GM23338 (cell line): ENCODE data around the gene CDHR4. TPM values are rescaled to one million over a fixed set of nuclear protein-coding genes. Genes with fewer than 3 reads are reported as not detected.

ENCODE experiments used
- CREB1 ChIP-seq: fragments of 250-450 bp; sonication (Bioruptor Pico); IDR thresholded peaks from 2 replicates; pipeline ENCODE4 v1.5.0; 2020; ENCODE audit warnings: low read depth, mild to moderate bottlenecking, moderate library complexity
- EZH2phosphoT487 ChIP-seq: fragments of 200-600 bp; sonication (generic); IDR thresholded peaks from one replicate; pipeline ENCODE4 v1.8.1; 2018; ENCODE audit warnings: antibody characterized with exemption; ENCODE audit not compliant: unreplicated experiment
- microRNA-seq: library from miRNA; unstranded; fragments of <30 nt; microRNA quantifications from one replicate; pipeline ENCODE4, GENCODE V29; 2017
- polyA plus RNA-seq: library from polyadenylated mRNA; unstranded; fragments of >200 nt; fragmentation: Nextera tagmentation; extraction: Ambion mirVana; gene quantifications from 2 replicates; pipeline ENCODE4 v1.2.1, GENCODE V29; 2016
- small RNA-seq: library from RNA; depleted of rRNA; stranded (forward); fragments of <200 nt; gene quantifications from one replicate; pipeline ENCODE3, GENCODE V24; 2014; ENCODE audit warnings: low replicate concordance
- total RNA-seq: library from RNA; depleted of rRNA; stranded (reverse); fragments of >200 nt; shearing (Covaris generic); gene quantifications from 2 replicates; pipeline ENCODE4 v1.2.3, GENCODE V29; 2014; rRNA removed
- TF ChIP-seq, protein P1 (sequence below): fragments of 250-450 bp; sonication (Bioruptor Pico); IDR thresholded peaks from 2 replicates; pipeline ENCODE4 v1.5.0; 2020; ENCODE audit warnings: mild to moderate bottlenecking, moderate library complexity

CDHR4 gene
- total and polyA plus RNA-seq, 2 experiments from 2014 or later, result 0.24 to 0.26 TPM

DNA sequence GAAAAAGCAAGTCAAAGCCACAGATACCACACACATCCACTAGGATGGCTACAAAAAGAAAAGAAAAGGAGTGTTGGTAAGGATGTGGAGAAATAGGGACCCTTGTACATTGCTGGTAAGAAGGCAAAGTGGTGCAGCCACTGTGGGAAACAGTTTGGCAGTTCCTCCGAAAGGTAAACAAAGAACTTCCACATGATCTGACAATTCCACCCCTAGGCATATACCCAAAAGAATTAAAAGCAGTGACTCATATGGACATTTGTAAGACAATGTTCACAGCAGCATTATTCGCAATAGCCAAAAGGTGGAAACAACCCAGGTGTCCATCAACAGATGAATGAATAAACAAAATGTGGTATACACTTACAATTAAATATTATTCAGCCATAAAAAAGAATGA lies 53.7 kb downstream of the CDHR4 start (continued):
- TF ChIP-seq, protein P1, sequence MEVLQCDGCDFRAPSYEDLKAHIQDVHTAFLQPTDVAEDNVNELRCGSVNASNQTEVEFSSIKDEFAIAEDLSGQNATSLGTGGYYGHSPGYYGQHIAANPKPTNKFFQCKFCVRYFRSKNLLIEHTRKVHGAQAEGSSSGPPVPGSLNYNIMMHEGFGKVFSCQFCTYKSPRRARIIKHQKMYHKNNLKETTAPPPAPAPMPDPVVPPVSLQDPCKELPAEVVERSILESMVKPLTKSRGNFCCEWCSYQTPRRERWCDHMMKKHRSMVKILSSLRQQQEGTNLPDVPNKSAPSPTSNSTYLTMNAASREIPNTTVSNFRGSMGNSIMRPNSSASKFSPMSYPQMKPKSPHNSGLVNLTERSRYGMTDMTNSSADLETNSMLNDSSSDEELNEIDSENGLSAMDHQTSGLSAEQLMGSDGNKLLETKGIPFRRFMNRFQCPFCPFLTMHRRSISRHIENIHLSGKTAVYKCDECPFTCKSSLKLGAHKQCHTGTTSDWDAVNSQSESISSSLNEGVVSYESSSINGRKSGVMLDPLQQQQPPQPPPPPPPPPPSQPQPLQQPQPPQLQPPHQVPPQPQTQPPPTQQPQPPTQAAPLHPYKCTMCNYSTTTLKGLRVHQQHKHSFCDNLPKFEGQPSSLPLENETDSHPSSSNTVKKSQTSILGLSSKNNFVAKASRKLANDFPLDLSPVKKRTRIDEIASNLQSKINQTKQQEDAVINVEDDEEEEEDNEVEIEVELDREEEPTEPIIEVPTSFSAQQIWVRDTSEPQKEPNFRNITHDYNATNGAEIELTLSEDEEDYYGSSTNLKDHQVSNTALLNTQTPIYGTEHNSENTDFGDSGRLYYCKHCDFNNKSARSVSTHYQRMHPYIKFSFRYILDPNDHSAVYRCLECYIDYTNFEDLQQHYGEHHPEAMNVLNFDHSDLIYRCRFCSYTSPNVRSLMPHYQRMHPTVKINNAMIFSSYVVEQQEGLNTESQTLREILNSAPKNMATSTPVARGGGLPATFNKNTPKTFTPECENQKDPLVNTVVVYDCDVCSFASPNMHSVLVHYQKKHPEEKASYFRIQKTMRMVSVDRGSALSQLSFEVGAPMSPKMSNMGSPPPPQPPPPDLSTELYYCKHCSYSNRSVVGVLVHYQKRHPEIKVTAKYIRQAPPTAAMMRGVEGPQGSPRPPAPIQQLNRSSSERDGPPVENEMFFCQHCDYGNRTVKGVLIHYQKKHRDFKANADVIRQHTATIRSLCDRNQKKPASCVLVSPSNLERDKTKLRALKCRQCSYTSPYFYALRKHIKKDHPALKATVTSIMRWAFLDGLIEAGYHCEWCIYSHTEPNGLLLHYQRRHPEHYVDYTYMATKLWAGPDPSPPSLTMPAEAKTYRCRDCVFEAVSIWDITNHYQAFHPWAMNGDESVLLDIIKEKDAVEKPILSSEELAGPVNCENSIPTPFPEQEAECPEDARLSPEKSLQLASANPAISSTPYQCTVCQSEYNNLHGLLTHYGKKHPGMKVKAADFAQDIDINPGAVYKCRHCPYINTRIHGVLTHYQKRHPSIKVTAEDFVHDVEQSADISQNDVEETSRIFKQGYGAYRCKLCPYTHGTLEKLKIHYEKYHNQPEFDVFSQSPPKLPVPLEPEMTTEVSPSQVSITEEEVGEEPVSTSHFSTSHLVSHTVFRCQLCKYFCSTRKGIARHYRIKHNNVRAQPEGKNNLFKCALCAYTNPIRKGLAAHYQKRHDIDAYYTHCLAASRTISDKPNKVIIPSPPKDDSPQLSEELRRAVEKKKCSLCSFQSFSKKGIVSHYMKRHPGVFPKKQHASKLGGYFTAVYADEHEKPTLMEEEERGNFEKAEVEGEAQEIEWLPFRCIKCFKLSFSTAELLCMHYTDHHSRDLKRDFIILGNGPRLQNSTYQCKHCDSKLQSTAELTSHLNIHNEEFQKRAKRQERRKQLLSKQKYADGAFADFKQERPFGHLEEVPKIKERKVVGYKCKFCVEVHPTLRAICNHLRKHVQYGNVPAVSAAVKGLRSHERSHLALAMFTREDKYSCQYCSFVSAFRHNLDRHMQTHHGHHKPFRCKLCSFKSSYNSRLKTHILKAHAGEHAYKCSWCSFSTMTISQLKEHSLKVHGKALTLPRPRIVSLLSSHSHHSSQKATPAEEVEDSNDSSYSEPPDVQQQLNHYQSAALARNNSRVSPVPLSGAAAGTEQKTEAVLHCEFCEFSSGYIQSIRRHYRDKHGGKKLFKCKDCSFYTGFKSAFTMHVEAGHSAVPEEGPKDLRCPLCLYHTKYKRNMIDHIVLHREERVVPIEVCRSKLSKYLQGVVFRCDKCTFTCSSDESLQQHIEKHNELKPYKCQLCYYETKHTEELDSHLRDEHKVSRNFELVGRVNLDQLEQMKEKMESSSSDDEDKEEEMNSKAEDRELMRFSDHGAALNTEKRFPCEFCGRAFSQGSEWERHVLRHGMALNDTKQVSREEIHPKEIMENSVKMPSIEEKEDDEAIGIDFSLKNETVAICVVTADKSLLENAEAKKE, result no peak
- TF ChIP-seq CREB1, result no peak
- TF ChIP-seq EZH2phosphoT487, result no peak

Small RNA genes within 50 kb of the gene (microRNA-seq; reads per million reads assigned to microRNA genes)
- not detected for gene MIR5193

Small RNA genes within 50 kb of the gene (small RNA-seq; reads per million reads assigned to genes)
- gene COX6CP14, result not detected

Other genes starting within 250 kb of the CDHR4 start
- gene BSN, start 245.4 kb downstream of the CDHR4 start, total RNA-seq, result 5.1 and 5.4 TPM in 2 replicates
- 0.38 and 0.50 TPM in 2 replicates for gene BSN, start 245.4 kb downstream of the CDHR4 start, polyA plus RNA-seq
- 202 and 264 TPM in 2 replicates for gene APEH, start 125.5 kb downstream of the CDHR4 start, total RNA-seq
- gene APEH, start 125.5 kb downstream of the CDHR4 start, polyA plus RNA-seq, result 170 and 178 TPM in 2 replicates
- gene MST1, start 110.4 kb downstream of the CDHR4 start, total RNA-seq, result 8.7 and 11.1 TPM in 2 replicates
- 5.0 and 5.9 TPM in 2 replicates for gene MST1, start 110.4 kb downstream of the CDHR4 start, polyA plus RNA-seq
- 24.4 and 32.5 TPM in 2 replicates for gene RNF123, start 110.3 kb downstream of the CDHR4 start, total RNA-seq
- gene RNF123, start 110.3 kb downstream of the CDHR4 start, polyA plus RNA-seq, result 13.2 and 14.6 TPM in 2 replicates
- 8.2 and 10.4 TPM in 2 replicates for gene AMIGO3, start 80.2 kb downstream of the CDHR4 start, total RNA-seq
- 2.9 and 3.5 TPM in 2 replicates for gene AMIGO3, start 80.2 kb downstream of the CDHR4 start, polyA plus RNA-seq
- 29.4 and 36.1 TPM in 2 replicates for gene GMPPB, start 75.9 kb downstream of the CDHR4 start, total RNA-seq
- gene GMPPB, start 75.9 kb downstream of the CDHR4 start, polyA plus RNA-seq, result 7.8 and 10.2 TPM in 2 replicates
- 35.5 and 38.4 TPM in 2 replicates for gene IP6K1, start 13.3 kb downstream of the CDHR4 start, total RNA-seq
- 8.3 and 10.7 TPM in 2 replicates for gene IP6K1, start 13.3 kb downstream of the CDHR4 start, polyA plus RNA-seq
- 4.0 and 4.9 TPM in 2 replicates for gene INKA1, start 3.4 kb upstream of the CDHR4 start, total RNA-seq
- 3.7 and 5.0 TPM in 2 replicates for gene INKA1, start 3.4 kb upstream of the CDHR4 start, polyA plus RNA-seq
- gene UBA7, start 14.1 kb upstream of the CDHR4 start, total RNA-seq, result 0.14 and 0.50 TPM in 2 replicates
- 0.40 and 0.50 TPM in 2 replicates for gene UBA7, start 14.1 kb upstream of the CDHR4 start, polyA plus RNA-seq
- gene TRAIP, start 56.7 kb upstream of the CDHR4 start, total RNA-seq, result 13.4 and 15.3 TPM in 2 replicates
- 16.6 and 19.5 TPM in 2 replicates for gene TRAIP, start 56.7 kb upstream of the CDHR4 start, polyA plus RNA-seq
- gene CAMKV, start 70.0 kb upstream of the CDHR4 start, total RNA-seq, result 80.1 and 83.0 TPM in 2 replicates
- gene CAMKV, start 70.0 kb upstream of the CDHR4 start, polyA plus RNA-seq, result 32.7 and 38.3 TPM in 2 replicates
- gene MST1R, start 104.0 kb upstream of the CDHR4 start, total RNA-seq, result 3.7 and 4.4 TPM in 2 replicates
- 1.8 and 3.9 TPM in 2 replicates for gene MST1R, start 104.0 kb upstream of the CDHR4 start, polyA plus RNA-seq
- gene MON1A, start 129.9 kb upstream of the CDHR4 start, total RNA-seq, result 12.1 and 13.3 TPM in 2 replicates
- gene MON1A, start 129.9 kb upstream of the CDHR4 start, polyA plus RNA-seq, result 5.5 and 6.4 TPM in 2 replicates
- 62.0 and 66.6 TPM in 2 replicates for gene RBM6, start 140.3 kb upstream of the CDHR4 start, total RNA-seq
- gene RBM6, start 140.3 kb upstream of the CDHR4 start, polyA plus RNA-seq, result 76.2 and 97.6 TPM in 2 replicates